ENCODE measurements around the gene RUVBL2. TPM values are rescaled to one million over a fixed set of nuclear protein-coding genes. Genes with fewer than 3 reads are reported as not detected.
"Not testable (repeated sequence)": the region's sequence is repeated elsewhere in the genome, so short reads cannot be mapped to it uniquely, and the experiment has no call there.

Gene RUVBL2
- total RNA-seq, 1 donor from 2014 or later = 174 TPM

- Histone ChIP-seq H3K27me3 (ENCODE audit: control insufficient read depth, insufficient read depth, low read length) (no peaks in the 10 kb centered on the region), H3K36me3 (ENCODE audit: control insufficient read depth, insufficient read depth, low read length) (no peaks in the 10 kb centered on the region), H3K4me3 (ENCODE audit: low read depth, low read length) (no peak overlapping the region)
- no peak for DNase-seq (ENCODE audit: low read depth)
- TF ChIP-seq CTCF (IDR thresholded peaks at IDR 0.05; ENCODE audit: insufficient read depth, low read length, poor library complexity, severe bottlenecking) = no peak
Measured at GRCh38 chr19:49020342-49020741, 26.7 kb downstream of the RUVBL2 start.

GRCh38 chr19:49020931-49021895 lies 27.5 kb downstream of the RUVBL2 start:
- no peak for DNase-seq (ENCODE audit: low read depth)

GRCh38 chr19:49022116-49022515 lies 28.4 kb downstream of the RUVBL2 start:
- no peak for DNase-seq (ENCODE audit: low read depth)

More at GRCh38 chr19:49020931-49021895, 27.5 kb downstream of the RUVBL2 start:
- Histone ChIP-seq H3K27me3 (ENCODE audit: control insufficient read depth, insufficient read depth, low read length) (no peaks in the 10 kb centered on the region), H3K4me3 (ENCODE audit: low read depth, low read length) (no peak overlapping the region), H3K36me3 (ENCODE audit: control insufficient read depth, insufficient read depth, low read length) (no peaks in the 10 kb centered on the region)
- TF ChIP-seq CTCF (IDR thresholded peaks at IDR 0.05; ENCODE audit: insufficient read depth, low read length, poor library complexity, severe bottlenecking) = no peak

GRCh38 chr19:49024233-49024632 lies 30.5 kb downstream of the RUVBL2 start, which contains the start of gene CGB3:
Gene CGB3 (minus strand): TSS chr19:49024333. CDS start chr19:49023971, 362 bp downstream.
- H3K36me3 ChIP-seq (ENCODE audit: control insufficient read depth, insufficient read depth, low read length); H3K4me3 ChIP-seq (ENCODE audit: low read depth, low read length); DNase-seq (ENCODE audit: low read depth); H3K27me3 ChIP-seq (ENCODE audit: control insufficient read depth, insufficient read depth, low read length): not testable (repeated sequence)

More at GRCh38 chr19:49022116-49022515, 28.4 kb downstream of the RUVBL2 start:
- H3K4me3 ChIP-seq (ENCODE audit: low read depth, low read length) = no peak overlapping the region
- H3K27me3 ChIP-seq (ENCODE audit: control insufficient read depth, insufficient read depth, low read length) = no peaks in the 10 kb centered on the region
- no peak for TF ChIP-seq CTCF (IDR thresholded peaks at IDR 0.05; ENCODE audit: insufficient read depth, low read length, poor library complexity, severe bottlenecking)
- no peaks in the 10 kb centered on the region for H3K36me3 ChIP-seq (ENCODE audit: control insufficient read depth, insufficient read depth, low read length)

GRCh38 chr19:49025088-49025487 lies 31.4 kb downstream of the RUVBL2 start:
- not testable (repeated sequence) for H3K27me3 ChIP-seq (ENCODE audit: control insufficient read depth, insufficient read depth, low read length); H3K36me3 ChIP-seq (ENCODE audit: control insufficient read depth, insufficient read depth, low read length); DNase-seq (ENCODE audit: low read depth); H3K4me3 ChIP-seq (ENCODE audit: low read depth, low read length)

- not testable (repeated sequence) for H3K27me3 ChIP-seq (ENCODE audit: control insufficient read depth, insufficient read depth, low read length); H3K36me3 ChIP-seq (ENCODE audit: control insufficient read depth, insufficient read depth, low read length); H3K4me3 ChIP-seq (ENCODE audit: low read depth, low read length)
Measured at GRCh38 chr19:49025599-49025998, 31.9 kb downstream of the RUVBL2 start.

GRCh38 chr19:49028686-49029085 lies 35.0 kb downstream of the RUVBL2 start:
- not testable (repeated sequence) for DNase-seq (ENCODE audit: low read depth); H3K4me3 ChIP-seq (ENCODE audit: low read depth, low read length); H3K36me3 ChIP-seq (ENCODE audit: control insufficient read depth, insufficient read depth, low read length); H3K27me3 ChIP-seq (ENCODE audit: control insufficient read depth, insufficient read depth, low read length)

More at GRCh38 chr19:49025599-49025998, 31.9 kb downstream of the RUVBL2 start:
- not testable (repeated sequence) for DNase-seq (ENCODE audit: low read depth)

- DNase-seq (ENCODE audit: low read depth); H3K36me3 ChIP-seq (ENCODE audit: control insufficient read depth, insufficient read depth, low read length); H3K27me3 ChIP-seq (ENCODE audit: control insufficient read depth, insufficient read depth, low read length); H3K4me3 ChIP-seq (ENCODE audit: low read depth, low read length): not testable (repeated sequence)
Measured at GRCh38 chr19:49029749-49030148, 36.1 kb downstream of the RUVBL2 start.

- not testable (repeated sequence) for H3K4me3 ChIP-seq (ENCODE audit: low read depth, low read length); H3K27me3 ChIP-seq (ENCODE audit: control insufficient read depth, insufficient read depth, low read length); H3K36me3 ChIP-seq (ENCODE audit: control insufficient read depth, insufficient read depth, low read length); DNase-seq (ENCODE audit: low read depth)
Measured at GRCh38 chr19:49030323-49030722, 36.6 kb downstream of the RUVBL2 start.

All from kidney epithelial cell (primary cell).